Fibroblast of skin of back (primary cell): ENCODE data around the gene ATP2B2.
A peak's percentile ranks its signal among the peaks of the same experiment; 100 is the strongest.

Experiments
- DNase-seq: peaks from one replicate; pipeline ENCODE4 v3.0.0-alpha.2; 2013

ATP2B2 gene

DNA sequence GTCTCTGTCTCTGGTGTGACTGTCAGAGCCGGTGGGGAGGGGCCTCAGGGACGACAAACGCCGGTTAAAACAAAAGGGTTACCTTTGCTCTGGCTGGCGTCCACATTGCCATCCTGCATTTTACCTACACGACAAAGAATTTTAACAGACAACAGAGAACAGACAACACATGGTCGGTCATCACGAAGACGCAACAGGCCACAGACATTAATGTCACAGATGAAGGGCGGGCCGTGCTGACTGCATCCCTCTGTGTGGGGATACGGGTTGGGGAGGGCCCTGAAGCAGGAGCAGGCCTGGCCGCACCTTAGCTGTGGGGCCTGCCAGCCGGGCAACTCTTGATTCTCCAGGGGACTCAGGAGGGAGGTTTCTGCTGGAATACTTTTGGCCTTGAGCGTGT is 126.2 kb downstream of the ATP2B2 start:
- no peak for DNase-seq

DNA sequence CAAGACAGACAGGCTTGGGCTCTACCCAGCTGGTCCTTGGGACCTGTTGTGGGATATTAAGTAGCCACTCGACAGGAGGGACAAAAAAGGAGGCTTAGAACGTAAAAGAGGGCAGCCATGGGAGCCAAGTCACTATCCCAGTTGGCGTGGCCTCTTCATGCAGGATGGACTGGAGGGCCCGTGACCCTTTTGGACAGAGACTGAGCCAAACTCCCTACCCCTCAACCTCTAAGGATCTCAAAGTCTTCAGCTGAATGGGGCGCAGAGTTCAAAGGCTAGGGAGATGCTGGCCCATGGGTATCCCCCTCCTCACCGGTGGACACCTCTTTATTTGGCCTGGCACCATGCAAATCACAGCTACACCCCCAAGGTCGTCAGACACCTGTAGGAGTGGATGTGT is 126.6 kb downstream of the ATP2B2 start:
- DNase-seq = no peak

DNA sequence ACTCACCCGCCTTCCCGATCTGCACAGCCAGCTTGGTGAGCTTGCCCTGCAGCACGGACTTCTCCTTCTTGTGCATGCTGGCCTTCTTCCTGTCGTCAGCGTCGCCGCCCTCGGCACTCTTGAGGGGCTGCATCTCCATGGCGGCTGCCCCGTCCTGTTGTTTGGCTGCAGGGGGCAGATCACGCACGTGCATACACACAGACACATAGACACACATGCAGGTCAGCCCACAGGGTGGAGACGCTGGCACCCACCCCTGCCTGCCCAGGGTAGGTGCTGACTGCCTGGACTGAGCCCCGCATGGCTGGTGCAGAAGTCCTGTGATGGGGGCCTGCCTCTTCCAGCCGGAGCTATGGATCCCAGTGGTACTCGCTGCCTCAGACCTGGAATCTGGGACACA is 127.1 kb downstream of the ATP2B2 start:
- no peak for DNase-seq

DNA sequence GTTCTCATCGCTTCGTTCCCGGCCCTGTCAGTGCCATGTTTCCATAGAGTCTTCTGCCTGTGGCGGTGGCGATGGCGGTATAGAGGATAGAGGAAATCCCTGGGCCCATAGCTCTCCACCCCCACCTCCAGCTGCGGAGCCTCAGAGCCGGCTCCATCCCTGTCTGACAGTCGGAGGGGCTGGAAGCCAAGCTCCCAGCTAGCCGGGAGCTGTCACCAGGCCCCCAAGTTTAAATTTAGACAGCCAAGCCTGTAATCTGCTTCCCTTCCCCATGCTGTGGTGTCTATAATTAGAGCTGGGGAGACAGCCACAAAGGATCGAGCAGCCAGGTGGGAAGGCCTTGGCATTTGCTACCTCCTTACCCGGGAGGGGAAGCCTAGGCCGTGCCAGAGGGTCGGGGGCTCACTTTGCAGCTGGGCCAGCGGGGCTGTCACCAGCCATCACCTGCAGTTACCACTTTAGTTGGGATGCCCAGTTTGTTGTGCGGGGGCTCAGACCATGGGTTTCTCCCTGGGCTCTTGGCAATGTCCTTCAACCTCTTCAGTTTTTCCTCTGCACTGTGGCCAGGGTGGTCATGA is 128.1 kb downstream of the ATP2B2 start:
- DNase-seq = no peak

DNA sequence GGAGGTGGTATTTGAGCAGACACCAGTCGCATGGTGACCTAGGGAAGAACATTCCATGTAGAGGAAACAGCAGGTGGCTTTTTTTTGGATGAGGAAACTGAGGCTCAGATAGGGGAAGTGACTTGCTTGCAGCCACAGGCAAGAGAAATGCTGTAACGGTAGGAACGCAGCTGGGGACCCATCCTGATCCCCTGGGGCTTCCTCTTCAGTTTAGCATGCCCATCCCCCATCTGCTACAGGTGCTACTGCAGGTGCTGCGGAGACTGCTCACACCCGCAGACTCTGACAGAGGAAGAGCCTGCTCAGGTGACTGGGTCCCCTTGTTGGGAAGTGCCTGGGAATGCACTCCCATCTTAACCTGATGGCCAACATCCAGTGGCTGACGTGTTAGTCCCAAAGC is 129.0 kb downstream of the ATP2B2 start:
- DNase-seq = no peak

DNA sequence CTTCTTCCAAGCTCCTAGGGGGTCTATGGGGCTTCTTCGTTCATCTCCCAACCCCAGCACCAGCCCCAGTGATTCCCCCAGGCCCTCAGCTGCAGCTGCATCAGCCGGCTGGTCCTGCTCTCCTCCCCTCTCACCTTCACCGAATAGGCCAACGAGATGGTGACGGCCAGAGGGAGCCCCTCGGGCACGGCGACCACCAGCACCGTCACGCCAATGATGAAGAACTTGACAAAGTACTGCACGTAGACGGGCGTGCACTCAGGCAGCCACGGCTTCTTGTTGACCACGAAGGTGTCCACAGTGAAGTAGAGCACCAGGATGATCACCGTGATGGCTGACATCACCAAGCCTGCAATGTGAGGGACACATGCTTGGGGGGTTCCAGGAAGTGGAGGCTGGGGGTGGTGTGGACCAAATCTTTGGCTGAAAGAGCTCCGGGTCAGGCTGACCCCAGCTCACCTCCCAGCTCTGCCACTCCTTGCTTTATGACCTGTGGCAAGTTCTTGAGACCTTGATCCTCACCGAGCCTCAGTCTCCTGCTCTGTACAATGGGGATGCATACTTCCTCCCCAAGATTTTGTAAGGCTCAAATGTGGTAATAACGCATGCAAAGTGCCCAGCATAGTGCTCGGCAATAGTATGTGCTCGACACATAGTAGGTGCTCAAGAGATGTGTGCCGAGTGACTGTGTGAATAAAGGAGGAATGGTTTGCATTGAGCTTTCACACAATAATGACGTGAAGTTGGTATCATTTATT is 129.9 kb downstream of the ATP2B2 start:
- no peak for DNase-seq

DNA sequence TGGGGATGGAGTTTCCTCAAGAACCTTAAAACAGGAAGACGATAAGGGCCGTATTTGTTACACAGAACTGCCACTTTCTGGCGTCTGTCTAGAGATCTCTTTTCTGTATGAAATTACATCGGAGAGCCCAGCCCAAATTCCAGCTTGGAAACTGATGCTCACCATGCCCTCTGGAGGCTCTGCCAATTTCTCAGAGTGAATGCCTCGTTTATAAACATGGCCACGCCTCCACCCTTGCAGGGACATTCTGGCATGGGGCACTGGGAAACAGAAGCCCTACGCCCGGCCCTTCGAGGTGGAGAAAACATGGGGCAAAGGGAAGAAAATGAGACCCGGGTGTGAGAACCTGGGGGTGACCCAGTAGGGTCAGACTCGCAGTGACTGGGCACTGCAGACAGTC is 131.1 kb downstream of the ATP2B2 start:
- no peak for DNase-seq

DNA sequence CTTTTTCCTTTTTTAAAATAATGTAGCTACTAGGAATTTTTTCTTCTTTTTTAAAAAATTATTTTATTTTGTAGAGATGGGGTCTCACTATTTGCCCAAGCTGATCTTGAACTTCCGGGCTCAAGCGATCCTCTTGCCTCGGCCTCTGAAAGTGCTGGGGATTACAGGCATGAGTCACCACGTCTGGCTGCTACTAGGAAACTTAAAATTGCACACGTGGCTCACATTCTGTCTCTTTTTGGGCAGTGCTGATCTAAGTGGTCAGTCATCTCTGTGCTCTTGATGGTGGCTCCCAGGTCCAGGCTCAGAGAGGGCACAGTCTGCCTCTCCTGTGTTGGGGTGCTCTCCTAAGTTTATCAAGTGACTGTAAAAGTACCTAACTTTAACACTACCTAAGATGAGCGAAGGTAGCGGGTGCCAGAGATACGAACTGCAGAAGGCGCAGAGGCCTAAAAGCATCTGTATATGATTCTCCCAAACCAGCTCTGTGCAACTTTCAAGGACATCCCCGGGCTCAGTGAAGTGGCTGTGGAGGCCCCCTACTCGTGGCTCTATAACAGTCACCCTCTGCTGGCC is 131.6 kb downstream of the ATP2B2 start:
- peak; percentile 76 for DNase-seq

DNA sequence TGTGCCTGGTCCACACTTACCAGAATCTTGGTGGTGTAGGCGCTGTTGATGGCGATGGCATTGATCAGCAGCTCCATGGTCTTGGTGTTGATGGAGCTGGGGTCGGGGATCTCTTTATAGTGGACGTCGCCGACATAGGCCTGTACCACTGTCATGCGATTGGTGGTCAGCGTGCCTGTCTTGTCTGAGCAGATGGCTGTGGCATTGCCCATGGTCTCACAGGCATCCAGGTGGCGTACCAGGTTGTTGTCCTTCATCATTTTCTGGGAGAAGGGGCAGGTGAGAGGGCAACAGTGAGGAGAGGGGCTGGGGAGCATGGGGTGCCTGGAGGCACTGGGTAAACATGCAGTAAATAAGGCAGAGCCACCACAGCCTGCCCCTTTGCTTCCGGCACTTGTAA is 133.6 kb downstream of the ATP2B2 start:
- no peak for DNase-seq

DNA sequence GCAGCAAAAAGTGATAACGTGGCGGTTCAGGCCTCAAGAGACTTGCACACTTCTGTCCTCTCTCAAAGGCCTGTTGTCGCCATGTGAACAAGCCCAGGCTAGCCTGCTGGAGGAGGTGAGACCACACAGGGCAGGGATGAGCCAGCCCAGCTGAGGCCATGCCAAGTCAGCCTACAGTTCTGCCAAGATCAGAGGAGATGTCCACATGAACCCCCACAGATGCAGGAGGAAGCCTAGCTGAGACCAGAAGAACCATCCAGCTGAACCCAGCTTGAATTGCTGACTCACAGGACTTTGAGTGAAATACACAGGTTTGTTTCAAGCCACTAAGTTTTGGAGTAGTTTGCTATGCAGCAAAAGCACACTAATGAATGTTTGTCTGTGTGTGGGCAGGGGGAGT is 134.2 kb downstream of the ATP2B2 start:
- DNase-seq = no peak

DNA sequence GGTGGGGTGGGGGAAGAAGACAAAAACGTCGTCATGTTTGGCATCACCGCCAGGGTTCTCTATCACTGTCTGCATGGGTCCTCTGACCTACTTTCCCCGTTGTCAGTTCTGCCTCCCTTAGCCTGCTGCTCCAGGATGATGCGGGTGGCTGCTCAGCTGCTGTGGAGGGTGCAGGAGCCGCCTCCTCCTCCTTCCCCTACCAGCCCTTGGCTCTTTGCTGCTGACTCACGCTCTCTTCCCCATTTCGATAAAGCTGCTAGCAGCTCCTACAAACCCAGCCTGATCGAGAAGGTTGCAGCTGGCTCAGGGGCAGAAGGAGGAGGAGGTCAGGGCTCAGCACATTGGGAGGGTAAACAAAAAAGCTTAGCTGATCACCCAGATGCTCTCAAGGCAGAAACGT is 135.0 kb downstream of the ATP2B2 start:
- peak; percentile 57 for DNase-seq

DNA sequence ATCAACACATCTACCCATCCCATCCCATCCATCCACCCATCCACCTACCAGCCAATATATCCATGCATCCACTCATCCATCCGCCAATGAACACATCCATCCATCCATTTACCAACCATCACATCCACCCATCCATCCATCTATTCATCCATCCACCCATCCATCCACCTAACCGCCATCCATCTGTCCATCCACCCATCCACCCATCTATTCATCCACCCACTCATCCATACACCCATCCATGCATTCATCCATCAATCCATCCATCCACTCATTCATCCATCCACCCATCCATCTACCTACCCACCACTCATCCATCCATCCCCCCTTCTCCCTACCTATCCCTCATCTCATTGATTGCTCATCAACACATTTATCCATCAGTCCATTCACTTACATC is 136.9 kb downstream of the ATP2B2 start:
- no peak for DNase-seq

DNA sequence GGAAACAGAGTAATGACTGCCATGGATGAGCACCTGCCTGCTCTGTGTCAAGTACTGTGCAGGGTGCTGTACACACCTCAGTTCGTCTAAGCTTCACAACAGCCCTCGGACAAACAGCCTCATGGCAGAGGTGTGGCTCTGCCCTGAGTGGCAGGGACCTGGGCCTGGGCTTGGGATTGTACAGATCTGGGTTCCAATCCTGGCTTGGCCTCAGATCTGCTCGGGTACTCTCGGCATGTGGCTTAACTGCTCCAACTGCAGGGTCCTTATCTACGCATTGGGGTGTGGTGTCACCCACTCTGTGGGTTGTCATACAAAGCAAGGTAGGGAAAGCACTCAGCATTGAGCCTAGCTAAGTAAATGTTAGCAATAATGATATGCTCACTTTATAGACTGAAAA is 137.9 kb downstream of the ATP2B2 start:
- no peak for DNase-seq

DNA sequence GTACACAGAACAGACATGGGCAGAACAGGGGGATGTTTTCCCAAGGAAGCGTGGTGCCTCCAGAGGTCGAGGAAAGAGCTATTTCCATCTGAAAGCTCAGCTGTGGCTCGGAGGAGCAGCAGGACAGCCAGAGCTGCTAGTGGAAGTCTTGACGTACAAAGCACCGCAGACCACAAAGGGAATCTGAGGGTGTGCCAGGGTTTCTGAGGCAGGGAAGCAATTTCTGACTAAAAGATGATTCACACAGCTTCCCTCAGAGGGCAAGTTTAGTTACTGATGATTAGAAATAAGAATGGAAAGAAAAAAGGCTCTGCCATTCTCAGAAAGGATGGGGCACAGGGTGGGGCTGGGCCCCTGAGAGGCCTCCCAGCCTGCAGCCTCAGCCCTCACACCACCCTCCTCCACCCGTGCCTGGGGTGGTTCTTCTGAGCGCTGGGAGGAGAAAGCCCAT is 138.7 kb downstream of the ATP2B2 start:
- DNase-seq = peak; percentile 98

DNA sequence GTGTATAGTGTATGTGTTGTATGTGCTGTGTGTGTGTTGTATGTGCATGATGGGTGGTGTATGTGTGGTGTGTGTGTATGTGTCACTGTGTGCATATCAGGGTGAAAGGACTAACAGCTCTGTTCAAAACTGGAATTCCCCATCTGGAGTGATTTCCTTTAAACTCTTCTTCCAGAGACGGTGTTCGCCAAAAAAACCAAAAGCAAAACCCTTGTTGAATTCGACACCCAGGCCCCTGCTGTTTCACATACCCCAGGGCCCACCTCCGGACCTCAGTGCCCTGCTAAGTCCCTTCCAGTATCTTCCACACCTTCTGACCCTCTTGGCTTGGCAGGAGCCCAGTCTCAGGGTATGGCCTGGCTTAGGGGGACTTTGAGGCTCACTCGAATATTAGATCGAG is 139.6 kb downstream of the ATP2B2 start:
- no peak for DNase-seq

DNA sequence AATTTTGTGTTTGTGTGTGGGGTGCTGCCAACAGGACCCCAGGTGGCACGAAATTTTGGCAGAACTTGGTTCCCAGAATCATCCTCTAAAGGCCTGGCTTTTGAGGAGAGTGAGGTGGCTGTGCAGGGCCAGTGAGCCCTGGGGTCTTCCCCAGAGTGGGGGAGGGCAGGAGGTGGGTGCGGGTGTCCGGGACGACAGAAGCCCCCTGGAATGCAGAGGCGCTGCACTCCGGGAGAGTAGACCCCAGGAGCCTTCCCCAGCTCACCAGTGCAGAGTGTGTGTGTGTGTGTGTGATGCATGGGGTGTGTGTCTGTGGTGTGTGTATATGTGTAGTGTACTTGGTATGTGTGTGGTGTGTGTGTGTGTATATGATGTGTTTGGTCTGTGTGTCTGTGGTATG is 140.1 kb downstream of the ATP2B2 start:
- DNase-seq = no peak

DNA sequence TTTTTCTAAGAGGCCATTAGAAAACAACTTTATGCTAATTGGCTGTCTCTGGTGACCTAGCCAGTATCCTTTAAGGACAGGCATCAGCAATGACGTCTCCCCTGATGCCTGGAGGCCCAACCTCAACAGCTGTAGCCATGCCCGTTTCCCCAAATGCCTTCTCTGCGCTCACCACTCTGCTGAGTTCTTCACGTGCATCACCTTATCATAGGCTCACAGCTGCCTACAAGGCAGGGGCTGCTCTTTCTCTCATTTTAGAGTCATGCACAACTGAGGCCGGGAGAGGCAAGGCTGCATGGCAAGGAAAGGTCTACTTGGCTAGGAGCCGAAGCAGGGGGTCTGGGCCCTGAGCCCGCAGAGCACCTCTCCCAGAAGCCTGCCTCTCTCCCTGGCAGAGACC is 140.6 kb downstream of the ATP2B2 start:
- DNase-seq = no peak

DNA sequence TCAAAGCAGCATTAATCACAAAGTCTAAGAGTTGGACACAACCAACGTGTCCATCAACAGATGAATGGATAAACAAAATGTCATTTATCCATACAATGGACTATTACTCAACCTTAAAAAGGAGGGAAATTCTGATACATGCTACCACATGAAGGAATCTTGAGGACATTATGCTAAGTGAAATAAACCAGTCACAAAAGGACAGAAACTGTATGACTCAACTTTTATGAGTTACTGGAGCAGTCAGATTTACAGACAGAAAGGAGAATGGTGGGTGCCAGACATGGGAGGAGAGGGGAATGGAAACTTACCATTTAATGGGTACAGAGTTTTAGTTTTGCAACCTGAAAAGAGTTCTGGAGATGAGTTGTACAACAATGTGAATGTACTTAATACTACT is 141.5 kb downstream of the ATP2B2 start:
- DNase-seq = no peak

DNA sequence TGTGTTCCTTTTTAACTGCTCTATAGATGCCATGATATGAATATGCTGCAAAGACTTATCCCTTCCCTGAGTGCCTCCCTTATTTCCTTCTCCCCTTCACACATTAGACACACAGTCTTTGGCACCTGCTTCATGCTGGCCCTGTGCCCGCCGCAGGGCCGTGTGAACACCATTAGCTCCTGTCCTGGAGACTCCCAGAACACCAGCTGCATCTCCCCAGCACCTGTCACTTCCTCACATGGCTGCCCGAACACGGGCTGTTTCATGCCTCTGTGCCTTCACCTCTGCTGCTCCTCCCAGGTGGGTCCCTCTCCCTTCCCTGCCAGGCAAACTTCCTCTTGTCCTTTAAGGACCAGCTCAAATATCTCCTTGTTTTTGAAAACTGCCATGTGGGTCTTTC is 144.0 kb downstream of the ATP2B2 start:
- DNase-seq = no peak

DNA sequence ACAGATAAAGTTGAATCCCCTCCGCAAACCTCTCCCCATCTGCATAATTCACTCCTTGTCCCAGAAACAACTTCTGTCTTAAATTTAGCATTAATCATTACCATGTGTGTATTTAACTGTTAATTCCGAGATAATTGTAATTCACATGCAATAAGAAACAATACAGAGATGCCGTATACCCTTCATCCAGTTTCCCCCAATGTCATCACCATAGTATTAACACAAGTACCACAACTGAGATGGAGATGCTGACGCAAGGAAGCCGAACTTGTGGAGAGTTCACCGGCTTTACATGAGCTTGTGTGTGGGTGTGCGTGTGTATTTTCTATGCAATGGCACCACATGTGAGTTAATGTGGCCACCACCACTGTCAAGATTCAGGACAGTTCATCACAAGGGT is 144.9 kb downstream of the ATP2B2 start:
- no peak for DNase-seq

DNA sequence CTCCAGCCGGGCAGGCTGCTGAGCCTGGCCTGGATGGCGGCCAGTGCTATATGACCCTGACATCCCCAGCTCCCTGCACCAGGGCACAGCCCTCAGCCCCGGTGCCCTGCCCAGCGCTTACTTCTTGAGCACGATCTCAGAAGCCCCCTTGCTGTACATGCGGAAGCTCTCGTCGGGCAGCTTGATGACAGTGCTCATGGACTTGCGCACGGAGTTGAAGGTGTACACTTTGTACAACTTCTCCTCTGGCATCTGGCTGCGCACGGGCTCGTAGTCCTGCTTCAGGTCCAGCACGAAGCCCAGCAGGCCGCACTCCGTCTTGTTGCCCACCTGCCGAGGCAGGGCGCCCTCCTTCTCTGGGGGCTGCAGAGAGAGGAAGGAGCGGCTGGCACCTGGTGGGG is 145.6 kb downstream of the ATP2B2 start:
- no peak for DNase-seq

DNA sequence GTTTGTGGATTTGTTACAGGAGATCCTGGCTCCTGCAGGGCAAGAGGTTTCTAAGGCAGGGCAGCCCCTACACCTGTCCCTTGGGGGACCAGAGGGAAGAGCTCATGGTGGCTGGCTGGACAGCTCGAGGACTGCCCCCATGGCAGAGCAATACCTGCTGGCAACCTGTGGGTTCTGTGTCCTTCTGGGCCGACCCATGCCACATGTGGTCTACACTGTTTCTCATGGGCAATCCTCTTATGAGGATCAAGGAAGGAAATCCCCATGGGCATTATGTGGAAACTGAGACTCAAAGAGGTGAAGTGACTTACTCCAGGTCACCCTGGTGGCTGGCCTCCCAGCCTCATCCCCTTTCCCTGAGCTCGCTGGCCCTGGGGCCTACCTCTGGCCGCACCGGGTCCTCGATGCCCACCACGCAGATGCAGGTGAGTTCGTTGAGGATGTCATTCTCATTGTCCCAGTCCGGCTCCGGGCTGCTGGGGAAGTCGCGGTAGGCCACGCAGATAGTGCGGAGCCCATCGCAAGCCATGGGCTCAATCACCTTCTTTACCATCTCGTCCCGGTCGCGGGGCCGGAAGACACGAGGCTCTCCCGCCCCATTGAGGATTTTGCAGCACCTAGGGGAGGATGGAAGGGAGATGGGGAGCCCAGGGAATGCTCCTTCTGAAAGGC is 146.9 kb downstream of the ATP2B2 start:
- DNase-seq = no peak

DNA sequence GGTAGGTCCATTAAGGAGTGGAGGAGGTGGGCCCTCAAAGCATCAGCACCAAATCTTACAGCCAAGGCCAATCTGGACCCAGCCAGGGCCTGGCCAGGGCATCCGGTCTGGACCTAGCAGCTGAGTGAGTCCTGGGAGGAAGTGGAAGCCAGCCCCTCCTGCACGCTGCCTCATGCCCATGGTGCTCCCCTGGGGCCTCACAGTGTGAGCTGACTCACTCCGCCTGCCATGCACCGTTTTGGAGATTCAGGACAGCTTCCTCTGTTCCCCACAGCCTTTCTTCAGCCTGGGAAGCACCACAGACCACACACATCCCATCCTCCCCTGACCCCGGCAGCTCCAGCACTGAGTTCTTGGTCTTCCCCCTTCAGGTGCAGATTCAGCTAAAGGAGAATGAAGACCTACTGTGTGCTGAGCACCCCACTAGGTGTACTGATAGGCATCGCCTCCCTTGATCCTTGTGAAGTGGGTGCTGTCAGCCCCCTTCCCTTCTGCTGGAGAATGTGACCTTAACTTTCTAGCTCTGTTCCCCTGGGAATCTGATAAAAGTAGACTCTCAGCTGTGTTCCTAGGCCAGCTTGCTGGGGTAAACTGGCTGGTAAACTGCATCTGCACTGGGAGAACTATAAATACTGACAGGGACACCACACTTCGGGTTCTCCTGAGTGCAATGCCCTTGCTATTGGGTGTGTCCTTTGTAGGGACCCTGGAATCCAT is 147.6 kb downstream of the ATP2B2 start:
- DNase-seq = peak; percentile 97
